GM21717 (cell line): ENCODE data around the gene NUBP1.
"Not testable (repeated sequence)": the region's sequence is repeated elsewhere in the genome, so short reads cannot be mapped to it uniquely, and the experiment has no call there.

Source experiments
- ATAC-seq: cut with Tn5 transposase; IDR thresholded peaks from one replicate; pipeline ENCODE4 v1.9.1; 2021; ENCODE audit warnings: mild to moderate bottlenecking, moderate library complexity; ENCODE audit not compliant: unreplicated experiment

Gene NUBP1

GRCh38 chr16:10750793-10751192, 7.2 kb downstream of the NUBP1 start:
- ATAC-seq, result no peak

- ATAC-seq, result no peak
Measured at GRCh38 chr16:10751291-10751697, 7.7 kb downstream of the NUBP1 start.

- peak; percentile 47 for ATAC-seq
Measured at GRCh38 chr16:10752843-10753523, 9.3 kb downstream of the NUBP1 start.

- no peak for ATAC-seq
Measured at GRCh38 chr16:10753670-10754069, 10.0 kb downstream of the NUBP1 start.

- no peak for ATAC-seq
Measured at GRCh38 chr16:10754941-10755340, 11.3 kb downstream of the NUBP1 start.

GRCh38 chr16:10756574-10756973, 12.9 kb downstream of the NUBP1 start:
- no peak for ATAC-seq

- no peak for ATAC-seq
Measured at GRCh38 chr16:10760858-10761257, 17.2 kb downstream of the NUBP1 start.

GRCh38 chr16:10761373-10761772, 17.7 kb downstream of the NUBP1 start:
- no peak for ATAC-seq

- no peak for ATAC-seq
Measured at GRCh38 chr16:10762336-10763016, 18.8 kb downstream of the NUBP1 start.

- no peak for ATAC-seq
Measured at GRCh38 chr16:10763456-10763855, 19.8 kb downstream of the NUBP1 start.

- ATAC-seq, result peak; percentile 61
Measured at GRCh38 chr16:10765772-10766171, 22.1 kb downstream of the NUBP1 start.

GRCh38 chr16:10767127-10767526, 23.5 kb downstream of the NUBP1 start:
- no peak for ATAC-seq

- ATAC-seq, result no peak
Measured at GRCh38 chr16:10769381-10769780, 25.7 kb downstream of the NUBP1 start.

- no peak for ATAC-seq
Measured at GRCh38 chr16:10770907-10771306, 27.3 kb downstream of the NUBP1 start.

- peak; percentile 68 for ATAC-seq
Measured at GRCh38 chr16:10776280-10776679, 32.6 kb downstream of the NUBP1 start.

- ATAC-seq, result not testable (repeated sequence)
Measured at GRCh38 chr16:10776923-10777322, 33.3 kb downstream of the NUBP1 start.

GRCh38 chr16:10777356-10777755, 33.7 kb downstream of the NUBP1 start:
- ATAC-seq, result no peak

- not testable (repeated sequence) for ATAC-seq
Measured at GRCh38 chr16:10779908-10780307, 36.3 kb downstream of the NUBP1 start.

GRCh38 chr16:10780628-10781027, 37.0 kb downstream of the NUBP1 start:
- ATAC-seq, result no peak

GRCh38 chr16:10782628-10783027, 39.0 kb downstream of the NUBP1 start:
- ATAC-seq, result no peak

GRCh38 chr16:10787304-10787703, 43.7 kb downstream of the NUBP1 start:
- ATAC-seq, result no peak

GRCh38 chr16:10788630-10789029, 45.0 kb downstream of the NUBP1 start:
- not testable (repeated sequence) for ATAC-seq

GRCh38 chr16:10791048-10791447, 47.4 kb downstream of the NUBP1 start:
- ATAC-seq, result no peak
